IMR-90 (cell line): Measurements from ENCODE around the gene BDH1. TPM values are rescaled to one million over a fixed set of nuclear protein-coding genes. Genes with fewer than 3 reads are reported as not detected.

Source experiments
- ATAC-seq: fragments of 200-7000 bp; cut with Tn5 transposase; 2 replicates; pipeline ENCODE4 v1.9.1; 2020; ENCODE audit warnings: low read depth, mild to moderate bottlenecking, moderate library complexity
- BruUV-seq: library from RNA; stranded (reverse); fragments of 400-500 nt; replicated peaks from 2 replicates; lab custom pipeline; 2021; lab: Mats Ljungman, UMichigan
- CTCF ChIA-PET: fragments of 300-600 bp; formaldehyde crosslinking; extraction: SDS; loops from one replicate; lab custom pipeline; 2021; ENCODE audit warnings: antibody characterized with exemption; lab: Yijun Ruan, JAX
- POLR2A ChIA-PET: fragments of 300-600 bp; sonication (Branson Sonifier 250); formaldehyde crosslinking; loops from one replicate; lab custom pipeline; 2022; ENCODE audit warnings: antibody characterized with exemption; ENCODE audit not compliant: unreplicated experiment; lab: Charles Lee
- DNase-seq: peaks from one replicate; pipeline ENCODE4 v3.0.0; 2013
- H2AFZ ChIP-seq: replicated peaks from 2 replicates; pipeline ENCODE3; 2013; ENCODE audit warnings: low read length, mild to moderate bottlenecking; ENCODE audit not compliant: poor library complexity
- H2AK5ac ChIP-seq: 2 replicates; pipeline ENCODE4 v1.6.1; 2013; ENCODE audit warnings: low read depth, low read length, inconsistent platforms
- H2AK9ac ChIP-seq: replicated peaks from 2 replicates; pipeline ENCODE3; 2013; ENCODE audit warnings: mild to moderate bottlenecking, low read depth, low read length, moderate library complexity; ENCODE audit not compliant: poor library complexity
- H2BK120ac ChIP-seq: 2 replicates; pipeline ENCODE4 v1.6.1; 2013; ENCODE audit warnings: low read depth, low read length, inconsistent platforms
- H2BK15ac ChIP-seq: 3 replicates; pipeline ENCODE4 v1.6.1; 2013; ENCODE audit warnings: low read depth, low read length, inconsistent platforms
- H2BK20ac ChIP-seq: 2 replicates; pipeline ENCODE4 v1.6.1; 2013; ENCODE audit warnings: low read depth, mild to moderate bottlenecking, inconsistent platforms, low read length, moderate library complexity
- H2BK5ac ChIP-seq: 2 replicates; pipeline ENCODE4 v1.6.1; 2013; ENCODE audit warnings: mild to moderate bottlenecking, low read depth, low read length, inconsistent platforms; ENCODE audit not compliant: poor library complexity, severe bottlenecking
- H3K14ac ChIP-seq: replicated peaks from 2 replicates; pipeline ENCODE4 v1.6.1; 2013; ENCODE audit warnings: low read depth, low read length, inconsistent platforms
- H3K18ac ChIP-seq: 2 replicates; pipeline ENCODE4 v1.6.1; 2013; ENCODE audit warnings: low read depth, low read length, control low read depth
- H3K23ac ChIP-seq: 2 replicates; pipeline ENCODE4 v1.6.1; 2013; ENCODE audit warnings: low read depth, low read length, inconsistent platforms
- H3K27ac ChIP-seq: 2 replicates; pipeline ENCODE4 v1.5.1; 2013; ENCODE audit warnings: mild to moderate bottlenecking, control low read depth, low read length; ENCODE audit not compliant: insufficient read depth
- H3K27me3 ChIP-seq: 2 replicates; pipeline ENCODE4 v1.6.1; 2013; ENCODE audit warnings: low read length; ENCODE audit not compliant: control insufficient read depth, insufficient read depth
- H3K36me3 ChIP-seq: 2 replicates; pipeline ENCODE4 v1.6.1; 2013; ENCODE audit warnings: low read length, mixed read lengths; ENCODE audit not compliant: control insufficient read depth, insufficient read depth
- H3K4ac ChIP-seq: 2 replicates; pipeline ENCODE4 v1.6.1; 2013; ENCODE audit warnings: low read depth, low read length, inconsistent platforms
- H3K4me1 ChIP-seq: 2 replicates; pipeline ENCODE4 v1.6.1; 2013; ENCODE audit warnings: low read length, mixed read lengths; ENCODE audit not compliant: control insufficient read depth, insufficient read depth
- H3K4me2 ChIP-seq: 2 replicates; pipeline ENCODE4 v1.6.1; 2013; ENCODE audit warnings: low read depth, mild to moderate bottlenecking, control low read depth, low read length, moderate library complexity
- H3K4me3 ChIP-seq: 2 replicates; pipeline ENCODE4 v1.5.1; 2013; ENCODE audit warnings: low read depth, mild to moderate bottlenecking, control low read depth, low read length, moderate library complexity; ENCODE audit not compliant: insufficient read depth
- H3K56ac ChIP-seq: 2 replicates; pipeline ENCODE4 v1.6.1; 2013; ENCODE audit warnings: low read length, inconsistent platforms; ENCODE audit not compliant: insufficient read depth; ENCODE audit errors: extremely low read depth
- H3K79me1 ChIP-seq, 2 experiments: 2 replicates each; pipeline ENCODE4 v1.6.1; 2013; ENCODE audit warnings: low read length in 2 of 2, inconsistent platforms in 1 of 2, low read depth in 1 of 2
- H3K9ac ChIP-seq: 2 replicates; pipeline ENCODE4 v1.6.1; 2013; ENCODE audit warnings: low read depth, low read length, control low read depth
- H3K9me1 ChIP-seq: 2 replicates; pipeline ENCODE4 v1.6.1; 2013; ENCODE audit warnings: low read length, inconsistent platforms; ENCODE audit not compliant: insufficient read depth
- H3K9me3 ChIP-seq: 2 replicates; pipeline ENCODE4 v1.6.1; 2013; ENCODE audit warnings: low read length; ENCODE audit not compliant: control insufficient read depth, insufficient read depth
- H4K20me1 ChIP-seq: 2 replicates; pipeline ENCODE4 v1.6.1; 2013; ENCODE audit warnings: low read length, inconsistent platforms; ENCODE audit not compliant: insufficient read depth
- H4K5ac ChIP-seq: 2 replicates; pipeline ENCODE4 v1.6.1; 2013; ENCODE audit warnings: mild to moderate bottlenecking, low read depth, low read length, control low read depth
- H4K8ac ChIP-seq, 2 experiments: 2 replicates each; pipeline ENCODE4 v1.6.1; 2013; ENCODE audit warnings: low read depth in 2 of 2, low read length in 2 of 2, control low read depth in 1 of 2, inconsistent platforms in 1 of 2
- H4K91ac ChIP-seq: 2 replicates; pipeline ENCODE4 v1.6.1; 2013; ENCODE audit warnings: low read depth, low read length, inconsistent platforms; ENCODE audit not compliant: insufficient read depth
- FOS ChIP-seq: fragments of 150-350 bp; IDR thresholded peaks from 2 replicates; pipeline ENCODE4 v1.6.1; 2016; ENCODE audit warnings: low read depth, low read length
- MAFK ChIP-seq: IDR thresholded peaks from 2 replicates; pipeline ENCODE4 v1.6.1; 2012; ENCODE audit warnings: low read depth, low read length, improper control_type of control experiment
- MXI1 ChIP-seq: IDR thresholded peaks from 2 replicates; pipeline ENCODE4 v1.6.1; 2012; ENCODE audit warnings: low read depth, mild to moderate bottlenecking, low read length, moderate library complexity, borderline replicate concordance
- NFE2L2 ChIP-seq: fragments of 150-350 bp; IDR thresholded peaks from 2 replicates; pipeline ENCODE4 v1.6.1; 2016; ENCODE audit warnings: low read depth, mild to moderate bottlenecking, low read length
- POLR2A ChIP-seq: IDR thresholded peaks from 2 replicates; pipeline ENCODE4 v1.6.1; 2012; ENCODE audit warnings: mild to moderate bottlenecking, low read depth, low read length
- RCOR1 ChIP-seq: IDR thresholded peaks from 2 replicates; pipeline ENCODE4 v1.6.1; 2012; ENCODE audit warnings: mild to moderate bottlenecking, low read length, improper control_type of control experiment; ENCODE audit not compliant: insufficient replicate concordance
- RFX5 ChIP-seq: IDR thresholded peaks from 2 replicates; pipeline ENCODE4 v1.8.0; 2012; ENCODE audit warnings: low read depth, mild to moderate bottlenecking, low read length, moderate library complexity
- SMC3 ChIP-seq: fragments of 150-350 bp; IDR thresholded peaks from 2 replicates; pipeline ENCODE4 v1.6.1; 2016; ENCODE audit warnings: low read depth, mild to moderate bottlenecking, antibody characterized with exemption, low read length, moderate library complexity
- WGBS, 2 experiments: methylation state at CpG; one replicate each; pipeline versions ENCODE4 v1.1.5 to v1.1.7; 2013; ENCODE audit warnings: missing lambda C conversion rate in 2 of 2; ENCODE audit not compliant: insufficient read length in 1 of 2; ENCODE audit errors: extremely low coverage in 2 of 2; 5-methylcytosine and 5-hydroxymethylcytosine counted together
- dilution Hi-C: fragments of 300-500 bp; cut with HindIII; formaldehyde crosslinking; loops from one replicate; pipeline ENCODE4 v1.14.3; 2018; ENCODE audit warnings: low sequenced_read_pairs; ENCODE audit not compliant: unreplicated experiment
- in situ Hi-C: fragments of 300-500 bp; cut with MboI; formaldehyde crosslinking; loops from 3 replicates; pipeline ENCODE4 v1.14.3; 2019; ENCODE audit warnings: low sequenced_read_pairs, inconsistent platforms, mixed read lengths
- intact Hi-C: fragments of 100-400 bp; cut with micrococcal nuclease; formaldehyde crosslinking; loops from 2 replicates; pipeline ENCODE4 v1.10.0; 2022
- microRNA-seq, 2 experiments: library from miRNA; stranded (forward) in 1 of 2; unstranded in 1 of 2; fragments of 10-50 nt in 1 of 2; fragments of <30 nt in 1 of 2; gene quantifications in 1 of 2; microRNA quantifications in 1 of 2; one replicate each; pipeline versions ENCODE3 to v1.1.0; 2013 to 2020; ENCODE audit not compliant: insufficient read depth in 1 of 2, insufficient read length in 1 of 2, unreplicated experiment in 1 of 2
- polyA plus RNA-seq, 3 experiments: library from polyadenylated mRNA; depleted of rRNA; stranded (reverse); fragments of >200 nt; gene quantifications; 2 replicates each; pipeline ENCODE4 v1.2.3, GENCODE V29; 2012; ENCODE audit warnings: low replicate concordance in 1 of 3
- small RNA-seq, 5 experiments: library from RNA; depleted of rRNA; stranded (forward); fragments of <200 nt; gene quantifications; one replicate each; pipeline ENCODE3, GENCODE V24; 2012
- total RNA-seq: library from RNA; depleted of rRNA; stranded (reverse); fragments of >200 nt; gene quantifications from 2 replicates; pipeline ENCODE4 v1.2.3, GENCODE V29; 2012; rRNA removed
- TF ChIP-seq, protein P1 (sequence below): conservative IDR thresholded peaks from 2 replicates; pipeline ENCODE4 v1.5.1; 2012; ENCODE audit warnings: mild to moderate bottlenecking, low read depth, low read length, improper control_type of control experiment

The BDH1 gene
- total and polyA plus RNA-seq, 2 of the 4 experiments (the other 2 are of a cell fraction): 2.7 to 4.4 TPM

DNA sequence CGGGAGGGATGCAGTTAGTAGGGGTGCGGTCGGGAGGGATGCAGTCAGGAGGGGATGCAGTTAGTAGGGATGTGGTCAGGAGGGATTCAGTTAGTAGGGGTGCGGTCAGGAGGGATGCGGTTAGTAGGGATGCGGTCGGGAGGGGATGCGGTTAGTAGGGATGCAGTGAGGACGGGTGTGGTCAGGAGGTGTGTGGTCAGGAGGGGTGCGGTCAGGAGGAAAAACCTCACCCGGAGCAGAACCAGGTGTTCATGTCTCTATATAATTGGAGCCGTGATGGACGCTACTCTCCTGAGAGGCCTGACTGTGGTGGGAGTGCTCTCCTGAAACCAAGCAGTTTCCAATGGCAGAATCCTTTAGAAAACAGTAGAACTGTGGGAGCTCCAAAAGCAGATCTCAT, 95.8 kb downstream of the BDH1 start:
- no peak overlapping the region for H2BK20ac ChIP-seq
- H2AK5ac ChIP-seq: no peak overlapping the region
- peaks cover 7% of the 10 kb centered on the region for H3K4me1 ChIP-seq
- no peak overlapping the region for H4K91ac ChIP-seq
- intact Hi-C loops: no loop called here
- no peak overlapping the region for H3K9ac ChIP-seq
- no peak overlapping the region for H3K56ac ChIP-seq
- no TSS peak for BruUV-seq
- H2BK15ac ChIP-seq: no peak overlapping the region
- ChIA-PET CTCF (no interaction called here), POLR2A (no interaction called here)
- DNase-seq (no peak), ATAC-seq (no peak)
- in situ Hi-C loops: no loop called here
- no peaks in the 10 kb centered on the region for H4K20me1 ChIP-seq
- H3K27me3 ChIP-seq: peaks cover 2% of the 10 kb centered on the region; the same call in 1 of the 2 replicates
- no peak overlapping the region for H3K14ac ChIP-seq
- H3K27ac ChIP-seq: no peak overlapping the region
- no peaks in the 10 kb centered on the region for H3K36me3 ChIP-seq
- no peak overlapping the region for H2AFZ ChIP-seq
- H2BK5ac ChIP-seq: no peak overlapping the region
- no peak overlapping the region for H3K4ac ChIP-seq
- peaks cover 8% of the 10 kb centered on the region for H3K9me1 ChIP-seq
- no peak overlapping the region for H3K4me2 ChIP-seq
- dilution Hi-C loops: no loop called here
- no peak overlapping the region for H2AK9ac ChIP-seq
- no peak overlapping the region for H2BK120ac ChIP-seq
- H3K79me1 ChIP-seq: no peaks in the 10 kb centered on the region
- no peak overlapping the region for H3K23ac ChIP-seq
- H4K8ac ChIP-seq: no peak overlapping the region
- WGBS, 2 experiments: no CpG with 5 or more reads among the region's 13 CpGs
- no peak overlapping the region for H4K5ac ChIP-seq
- no peak overlapping the region for H3K18ac ChIP-seq
- no peak overlapping the region for H3K4me3 ChIP-seq
- TF ChIP-seq, protein P1, sequence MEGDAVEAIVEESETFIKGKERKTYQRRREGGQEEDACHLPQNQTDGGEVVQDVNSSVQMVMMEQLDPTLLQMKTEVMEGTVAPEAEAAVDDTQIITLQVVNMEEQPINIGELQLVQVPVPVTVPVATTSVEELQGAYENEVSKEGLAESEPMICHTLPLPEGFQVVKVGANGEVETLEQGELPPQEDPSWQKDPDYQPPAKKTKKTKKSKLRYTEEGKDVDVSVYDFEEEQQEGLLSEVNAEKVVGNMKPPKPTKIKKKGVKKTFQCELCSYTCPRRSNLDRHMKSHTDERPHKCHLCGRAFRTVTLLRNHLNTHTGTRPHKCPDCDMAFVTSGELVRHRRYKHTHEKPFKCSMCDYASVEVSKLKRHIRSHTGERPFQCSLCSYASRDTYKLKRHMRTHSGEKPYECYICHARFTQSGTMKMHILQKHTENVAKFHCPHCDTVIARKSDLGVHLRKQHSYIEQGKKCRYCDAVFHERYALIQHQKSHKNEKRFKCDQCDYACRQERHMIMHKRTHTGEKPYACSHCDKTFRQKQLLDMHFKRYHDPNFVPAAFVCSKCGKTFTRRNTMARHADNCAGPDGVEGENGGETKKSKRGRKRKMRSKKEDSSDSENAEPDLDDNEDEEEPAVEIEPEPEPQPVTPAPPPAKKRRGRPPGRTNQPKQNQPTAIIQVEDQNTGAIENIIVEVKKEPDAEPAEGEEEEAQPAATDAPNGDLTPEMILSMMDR: no peak
- TF ChIP-seq SMC3: no peak
- TF ChIP-seq MAFK: no peak
- no peak for TF ChIP-seq FOS
- no peak for TF ChIP-seq POLR2A
- TF ChIP-seq RCOR1: no peak
- TF ChIP-seq MXI1: no peak
- TF ChIP-seq RFX5: no peak
- TF ChIP-seq NFE2L2: no peak
- no peaks in the 10 kb centered on the region for H3K9me3 ChIP-seq

Small RNA genes within 50 kb of the gene (microRNA-seq; reads per million reads assigned to microRNA genes)
- gene AC132008.1 (ENCODE audit: insufficient read depth, insufficient read length): not detected

Small RNA genes within 50 kb of the gene (small RNA-seq; reads per million reads assigned to genes)
- 0 to 1.4 (median 0.42) reads per million in 5 experiments for gene AC132008.1

Other genes starting within 250 kb of the BDH1 start
- 8.3 and 10.8 TPM in 2 replicates for gene RUBCN, start 180.9 kb upstream of the BDH1 start, total RNA-seq
- gene RUBCN, start 180.9 kb upstream of the BDH1 start, polyA plus RNA-seq (2012; rRNA removed): 11.8 and 12.6 TPM in 2 replicates
- 50.2 and 67.2 TPM in 2 replicates for gene FYTTD1, start 193.9 kb upstream of the BDH1 start, total RNA-seq
- 15.4 and 20.4 TPM in 2 replicates for gene FYTTD1, start 193.9 kb upstream of the BDH1 start, polyA plus RNA-seq (2012; rRNA removed)
- 28.5 and 33.1 TPM in 2 replicates for gene LRCH3, start 235.3 kb upstream of the BDH1 start, total RNA-seq
- gene LRCH3, start 235.3 kb upstream of the BDH1 start, polyA plus RNA-seq (2012; rRNA removed): 30.4 and 40.5 TPM in 2 replicates